H1 (cell line): ENCODE results near the gene ABCG1. TPM values are rescaled to one million over a fixed set of nuclear protein-coding genes. Genes with fewer than 3 reads are reported as not detected.

Source experiments
- BCL11A ChIP-seq, 2 experiments: IDR thresholded peaks; one replicate each; pipeline ENCODE4 v1.6.1; 2011; ENCODE audit warnings: low read depth in 2 of 2, low read length in 2 of 2, mild to moderate bottlenecking in 2 of 2
- BRCA1 ChIP-seq: IDR thresholded peaks from 2 replicates; pipeline ENCODE4 v1.6.1; 2012; ENCODE audit warnings: low read depth, low read length, improper control_type of control experiment
- FOSL1 ChIP-seq: IDR thresholded peaks from 2 replicates; pipeline ENCODE4 v1.6.1; 2011; ENCODE audit warnings: mild to moderate bottlenecking, low read depth, low read length, moderate library complexity; ENCODE audit not compliant: insufficient read depth
- KDM4A ChIP-seq: IDR thresholded peaks from one replicate; pipeline ENCODE4 v1.7.1; 2012; ENCODE audit warnings: low read depth, mild to moderate bottlenecking, moderate library complexity, low read length, inconsistent platforms; ENCODE audit not compliant: severe bottlenecking
- POU5F1 ChIP-seq: IDR thresholded peaks from 2 replicates; pipeline ENCODE4 v1.6.1; 2011; ENCODE audit warnings: low read depth, mild to moderate bottlenecking, low read length, moderate library complexity
- RFX5 ChIP-seq: IDR thresholded peaks from 2 replicates; pipeline ENCODE4 v1.6.1; 2011; ENCODE audit warnings: low read depth, low read length, improper control_type of control experiment, borderline replicate concordance
- TEAD4 ChIP-seq: IDR thresholded peaks from 2 replicates; pipeline ENCODE4 v1.6.1; 2012; ENCODE audit warnings: low read depth, low read length, inconsistent platforms, mixed read lengths
- polyA plus RNA-seq, 7 experiments: library from polyadenylated mRNA; depleted of rRNA in 3 of 7; stranded (reverse) in 5 of 7; unstranded in 2 of 7; fragments of >200 nt in 5 of 7; fragments of 200-250 nt in 2 of 7; gene quantifications; 1 replicate in 5 of 7; 2 replicates in 1 of 7; 4 replicates in 1 of 7; pipeline versions ENCODE4 v1.2.1 to v1.2.3, GENCODE V29; 2011 to 2013; ENCODE audit warnings: missing spikeins in 2 of 7, mixed read lengths in 2 of 7
- total RNA-seq: library from RNA; stranded (reverse); fragmentation: NEBNext Ultra II Directional; extraction: Animal tissue kit (Norgen Biotek cat#: 25700); gene quantifications from 2 replicates; pipeline ENCODE4 v1.2.1, GENCODE V29; 2021
- TF ChIP-seq, protein P1 (sequence below): fragments of 300-600 bp; sonication (generic); IDR thresholded peaks from 2 replicates; pipeline ENCODE4 v1.7.1; 2012; ENCODE audit warnings: low read length, moderate library complexity, mild to moderate bottlenecking, inconsistent platforms; ENCODE audit not compliant: insufficient replicate concordance
- TF ChIP-seq, protein P2 (sequence below), 3 experiments: IDR thresholded peaks; 1 replicate in 2 of 3; 2 replicates in 1 of 3; pipeline versions ENCODE4 v1.5.1 to v1.6.1; 2011; ENCODE audit warnings: low read length in 3 of 3, mild to moderate bottlenecking in 3 of 3, inconsistent platforms in 2 of 3, low read depth in 1 of 3, moderate library complexity in 1 of 3; ENCODE audit not compliant: insufficient read depth in 1 of 3; ENCODE audit errors: control extremely low read depth in 1 of 3

The ABCG1 gene
- total and polyA plus RNA-seq, 2 of the 8 experiments (the other 6 are each of a cell fraction or from before 2014, with no cell fraction given), result 2.1 to 4.0 TPM

DNA sequence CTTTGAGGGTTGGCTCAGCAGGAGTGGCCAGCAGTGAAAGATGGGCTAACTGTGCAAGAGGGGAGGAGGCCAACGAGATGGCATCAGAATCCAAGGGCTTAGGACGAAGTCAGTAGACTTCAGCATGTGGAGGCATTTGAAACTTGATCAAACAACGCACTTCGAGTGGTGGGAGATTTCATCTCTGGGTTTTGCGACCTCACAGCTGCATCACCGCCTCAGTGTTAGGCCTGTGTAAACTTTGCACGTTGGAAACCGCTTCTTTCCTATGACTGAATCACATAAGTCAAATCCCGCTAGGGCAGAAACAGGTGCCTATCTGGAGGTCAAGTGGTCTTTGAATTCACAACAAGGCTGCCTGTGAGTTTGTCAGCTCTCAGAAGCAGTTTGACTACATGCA is 78.4 kb downstream of the ABCG1 start (continued):
- TF ChIP-seq, protein P1, sequence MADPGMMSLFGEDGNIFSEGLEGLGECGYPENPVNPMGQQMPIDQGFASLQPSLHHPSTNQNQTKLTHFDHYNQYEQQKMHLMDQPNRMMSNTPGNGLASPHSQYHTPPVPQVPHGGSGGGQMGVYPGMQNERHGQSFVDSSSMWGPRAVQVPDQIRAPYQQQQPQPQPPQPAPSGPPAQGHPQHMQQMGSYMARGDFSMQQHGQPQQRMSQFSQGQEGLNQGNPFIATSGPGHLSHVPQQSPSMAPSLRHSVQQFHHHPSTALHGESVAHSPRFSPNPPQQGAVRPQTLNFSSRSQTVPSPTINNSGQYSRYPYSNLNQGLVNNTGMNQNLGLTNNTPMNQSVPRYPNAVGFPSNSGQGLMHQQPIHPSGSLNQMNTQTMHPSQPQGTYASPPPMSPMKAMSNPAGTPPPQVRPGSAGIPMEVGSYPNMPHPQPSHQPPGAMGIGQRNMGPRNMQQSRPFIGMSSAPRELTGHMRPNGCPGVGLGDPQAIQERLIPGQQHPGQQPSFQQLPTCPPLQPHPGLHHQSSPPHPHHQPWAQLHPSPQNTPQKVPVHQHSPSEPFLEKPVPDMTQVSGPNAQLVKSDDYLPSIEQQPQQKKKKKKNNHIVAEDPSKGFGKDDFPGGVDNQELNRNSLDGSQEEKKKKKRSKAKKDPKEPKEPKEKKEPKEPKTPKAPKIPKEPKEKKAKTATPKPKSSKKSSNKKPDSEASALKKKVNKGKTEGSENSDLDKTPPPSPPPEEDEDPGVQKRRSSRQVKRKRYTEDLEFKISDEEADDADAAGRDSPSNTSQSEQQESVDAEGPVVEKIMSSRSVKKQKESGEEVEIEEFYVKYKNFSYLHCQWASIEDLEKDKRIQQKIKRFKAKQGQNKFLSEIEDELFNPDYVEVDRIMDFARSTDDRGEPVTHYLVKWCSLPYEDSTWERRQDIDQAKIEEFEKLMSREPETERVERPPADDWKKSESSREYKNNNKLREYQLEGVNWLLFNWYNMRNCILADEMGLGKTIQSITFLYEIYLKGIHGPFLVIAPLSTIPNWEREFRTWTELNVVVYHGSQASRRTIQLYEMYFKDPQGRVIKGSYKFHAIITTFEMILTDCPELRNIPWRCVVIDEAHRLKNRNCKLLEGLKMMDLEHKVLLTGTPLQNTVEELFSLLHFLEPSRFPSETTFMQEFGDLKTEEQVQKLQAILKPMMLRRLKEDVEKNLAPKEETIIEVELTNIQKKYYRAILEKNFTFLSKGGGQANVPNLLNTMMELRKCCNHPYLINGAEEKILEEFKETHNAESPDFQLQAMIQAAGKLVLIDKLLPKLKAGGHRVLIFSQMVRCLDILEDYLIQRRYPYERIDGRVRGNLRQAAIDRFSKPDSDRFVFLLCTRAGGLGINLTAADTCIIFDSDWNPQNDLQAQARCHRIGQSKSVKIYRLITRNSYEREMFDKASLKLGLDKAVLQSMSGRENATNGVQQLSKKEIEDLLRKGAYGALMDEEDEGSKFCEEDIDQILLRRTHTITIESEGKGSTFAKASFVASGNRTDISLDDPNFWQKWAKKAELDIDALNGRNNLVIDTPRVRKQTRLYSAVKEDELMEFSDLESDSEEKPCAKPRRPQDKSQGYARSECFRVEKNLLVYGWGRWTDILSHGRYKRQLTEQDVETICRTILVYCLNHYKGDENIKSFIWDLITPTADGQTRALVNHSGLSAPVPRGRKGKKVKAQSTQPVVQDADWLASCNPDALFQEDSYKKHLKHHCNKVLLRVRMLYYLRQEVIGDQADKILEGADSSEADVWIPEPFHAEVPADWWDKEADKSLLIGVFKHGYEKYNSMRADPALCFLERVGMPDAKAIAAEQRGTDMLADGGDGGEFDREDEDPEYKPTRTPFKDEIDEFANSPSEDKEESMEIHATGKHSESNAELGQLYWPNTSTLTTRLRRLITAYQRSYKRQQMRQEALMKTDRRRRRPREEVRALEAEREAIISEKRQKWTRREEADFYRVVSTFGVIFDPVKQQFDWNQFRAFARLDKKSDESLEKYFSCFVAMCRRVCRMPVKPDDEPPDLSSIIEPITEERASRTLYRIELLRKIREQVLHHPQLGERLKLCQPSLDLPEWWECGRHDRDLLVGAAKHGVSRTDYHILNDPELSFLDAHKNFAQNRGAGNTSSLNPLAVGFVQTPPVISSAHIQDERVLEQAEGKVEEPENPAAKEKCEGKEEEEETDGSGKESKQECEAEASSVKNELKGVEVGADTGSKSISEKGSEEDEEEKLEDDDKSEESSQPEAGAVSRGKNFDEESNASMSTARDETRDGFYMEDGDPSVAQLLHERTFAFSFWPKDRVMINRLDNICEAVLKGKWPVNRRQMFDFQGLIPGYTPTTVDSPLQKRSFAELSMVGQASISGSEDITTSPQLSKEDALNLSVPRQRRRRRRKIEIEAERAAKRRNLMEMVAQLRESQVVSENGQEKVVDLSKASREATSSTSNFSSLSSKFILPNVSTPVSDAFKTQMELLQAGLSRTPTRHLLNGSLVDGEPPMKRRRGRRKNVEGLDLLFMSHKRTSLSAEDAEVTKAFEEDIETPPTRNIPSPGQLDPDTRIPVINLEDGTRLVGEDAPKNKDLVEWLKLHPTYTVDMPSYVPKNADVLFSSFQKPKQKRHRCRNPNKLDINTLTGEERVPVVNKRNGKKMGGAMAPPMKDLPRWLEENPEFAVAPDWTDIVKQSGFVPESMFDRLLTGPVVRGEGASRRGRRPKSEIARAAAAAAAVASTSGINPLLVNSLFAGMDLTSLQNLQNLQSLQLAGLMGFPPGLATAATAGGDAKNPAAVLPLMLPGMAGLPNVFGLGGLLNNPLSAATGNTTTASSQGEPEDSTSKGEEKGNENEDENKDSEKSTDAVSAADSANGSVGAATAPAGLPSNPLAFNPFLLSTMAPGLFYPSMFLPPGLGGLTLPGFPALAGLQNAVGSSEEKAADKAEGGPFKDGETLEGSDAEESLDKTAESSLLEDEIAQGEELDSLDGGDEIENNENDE, result no peak
- TF ChIP-seq BCL11A (IDR thresholded peaks at IDR 0.05; ENCODE audit: low read depth in 2 of 2, low read length in 2 of 2) (no peak), POU5F1 (no peak), BRCA1 (no peak), TEAD4 (no peak), FOSL1 (no peak), RFX5 (no peak), KDM4A (no peak)
- TF ChIP-seq, protein P2, sequence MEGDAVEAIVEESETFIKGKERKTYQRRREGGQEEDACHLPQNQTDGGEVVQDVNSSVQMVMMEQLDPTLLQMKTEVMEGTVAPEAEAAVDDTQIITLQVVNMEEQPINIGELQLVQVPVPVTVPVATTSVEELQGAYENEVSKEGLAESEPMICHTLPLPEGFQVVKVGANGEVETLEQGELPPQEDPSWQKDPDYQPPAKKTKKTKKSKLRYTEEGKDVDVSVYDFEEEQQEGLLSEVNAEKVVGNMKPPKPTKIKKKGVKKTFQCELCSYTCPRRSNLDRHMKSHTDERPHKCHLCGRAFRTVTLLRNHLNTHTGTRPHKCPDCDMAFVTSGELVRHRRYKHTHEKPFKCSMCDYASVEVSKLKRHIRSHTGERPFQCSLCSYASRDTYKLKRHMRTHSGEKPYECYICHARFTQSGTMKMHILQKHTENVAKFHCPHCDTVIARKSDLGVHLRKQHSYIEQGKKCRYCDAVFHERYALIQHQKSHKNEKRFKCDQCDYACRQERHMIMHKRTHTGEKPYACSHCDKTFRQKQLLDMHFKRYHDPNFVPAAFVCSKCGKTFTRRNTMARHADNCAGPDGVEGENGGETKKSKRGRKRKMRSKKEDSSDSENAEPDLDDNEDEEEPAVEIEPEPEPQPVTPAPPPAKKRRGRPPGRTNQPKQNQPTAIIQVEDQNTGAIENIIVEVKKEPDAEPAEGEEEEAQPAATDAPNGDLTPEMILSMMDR (IDR thresholded peaks at IDR 0.05; ENCODE audit: control extremely low read depth in 1 of 3, insufficient read depth in 1 of 3, low read depth in 1 of 3, low read length in 3 of 3), result no peak
